Measurements from ENCODE around the gene ASS1. TPM values are rescaled to one million over a fixed set of nuclear protein-coding genes. Genes with fewer than 3 reads are reported as not detected.
A peak's percentile ranks its signal among the peaks of the same experiment; 100 is the strongest.

The ASS1 gene
- polyA plus RNA-seq, 6 donors from 2014 or later: not detected

GRCh38 chr9:130446101-130446861 lies 1.5 kb downstream of the ASS1 start:
- Mint-ChIP-seq H3K27me3 (peaks cover 27 to 60% (median 51%) of the 10 kb centered on the region in 3 donors), H3K27ac (no peak overlapping the region), H3K4me1 (peaks cover 0 to 2% (median 0%) of the 10 kb centered on the region in 3 donors), H3K36me3 (peaks cover 0 to 10% of the 10 kb centered on the region in 2 donors), H3K4me3 (peak overlapping the region; percentile 64 to 84 (median 75)), H3K9me3 (peaks cover 5 to 11% (median 9%) of the 10 kb centered on the region in 7 donors)
- DNase-seq (no peak), ATAC-seq (ENCODE audit: low read depth in 2 of 2) (no peak)

GRCh38 chr9:130447193-130447816 lies 2.5 kb downstream of the ASS1 start:
- DNase-seq: no peak
- Mint-ChIP-seq H3K36me3 (peaks cover 0 to 2% of the 10 kb centered on the region in 2 donors), H3K9me3 (peaks cover 0 to 2% (median under 1%) of the 10 kb centered on the region in 7 donors), H3K27me3 (peaks cover 22 to 56% (median 46%) of the 10 kb centered on the region in 3 donors), H3K27ac (no peak overlapping the region), H3K4me3 (peak overlapping the region in 1 of 8 donors; percentile 30), H3K4me1 (peaks cover 0 to 2% (median 0%) of the 10 kb centered on the region in 3 donors)
- ATAC-seq (ENCODE audit: low read depth in 2 of 2): no peak

DNA sequence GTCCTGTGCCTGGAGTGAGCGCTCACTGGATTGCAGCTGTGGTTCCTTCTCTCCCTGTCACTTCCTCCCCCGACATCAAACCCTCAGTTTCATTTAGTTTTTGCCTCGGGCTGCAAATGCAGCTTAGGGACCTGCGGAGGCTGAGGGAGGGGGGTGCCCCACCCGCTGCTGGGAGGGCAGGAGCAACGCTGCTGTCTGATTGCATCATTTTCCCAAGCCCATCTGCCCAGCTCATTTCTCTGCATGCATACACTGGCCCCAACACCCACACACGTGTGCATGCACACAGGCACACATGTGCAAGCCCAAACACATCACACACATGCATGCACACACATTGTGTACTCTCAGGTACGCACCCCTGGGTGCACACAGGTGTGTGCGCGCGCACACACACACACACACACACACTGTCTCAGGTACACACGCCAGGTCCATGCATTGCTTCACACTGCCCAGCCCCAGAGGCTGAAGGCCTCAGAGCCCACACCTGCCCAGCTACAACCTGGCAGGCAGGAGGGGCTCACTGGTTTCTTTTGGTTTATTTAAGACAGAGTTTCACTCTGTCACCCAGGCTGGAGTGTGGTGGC lies 3.4 kb downstream of the ASS1 start:
- H3K36me3 Mint-ChIP-seq: no peaks in the 10 kb centered on the region
- DNase-seq (no peak), ATAC-seq (ENCODE audit: low read depth in 2 of 2) (no peak)
- no peak overlapping the region for H3K4me3 Mint-ChIP-seq
- no peaks in the 10 kb centered on the region for H3K9me3 Mint-ChIP-seq
- H3K27ac Mint-ChIP-seq: no peak overlapping the region
- H3K4me1 Mint-ChIP-seq: peaks cover 0 to 2% (median 0%) of the 10 kb centered on the region in 3 donors
- H3K27me3 Mint-ChIP-seq: peaks cover 27 to 63% (median 49%) of the 10 kb centered on the region in 3 donors

- Mint-ChIP-seq H3K4me1 (peaks cover 0 to 2% (median 0%) of the 10 kb centered on the region in 3 donors), H3K36me3 (no peaks in the 10 kb centered on the region), H3K9me3 (no peaks in the 10 kb centered on the region), H3K27ac (peak overlapping the region in 1 of 6 donors; percentile 51), H3K27me3 (peaks cover 21 to 59% (median 46%) of the 10 kb centered on the region in 3 donors), H3K4me3 (no peak overlapping the region)
- DNase-seq (no peak), ATAC-seq (ENCODE audit: low read depth in 2 of 2) (no peak)
Measured at GRCh38 chr9:130448771-130449603, 4.2 kb downstream of the ASS1 start.

DNA sequence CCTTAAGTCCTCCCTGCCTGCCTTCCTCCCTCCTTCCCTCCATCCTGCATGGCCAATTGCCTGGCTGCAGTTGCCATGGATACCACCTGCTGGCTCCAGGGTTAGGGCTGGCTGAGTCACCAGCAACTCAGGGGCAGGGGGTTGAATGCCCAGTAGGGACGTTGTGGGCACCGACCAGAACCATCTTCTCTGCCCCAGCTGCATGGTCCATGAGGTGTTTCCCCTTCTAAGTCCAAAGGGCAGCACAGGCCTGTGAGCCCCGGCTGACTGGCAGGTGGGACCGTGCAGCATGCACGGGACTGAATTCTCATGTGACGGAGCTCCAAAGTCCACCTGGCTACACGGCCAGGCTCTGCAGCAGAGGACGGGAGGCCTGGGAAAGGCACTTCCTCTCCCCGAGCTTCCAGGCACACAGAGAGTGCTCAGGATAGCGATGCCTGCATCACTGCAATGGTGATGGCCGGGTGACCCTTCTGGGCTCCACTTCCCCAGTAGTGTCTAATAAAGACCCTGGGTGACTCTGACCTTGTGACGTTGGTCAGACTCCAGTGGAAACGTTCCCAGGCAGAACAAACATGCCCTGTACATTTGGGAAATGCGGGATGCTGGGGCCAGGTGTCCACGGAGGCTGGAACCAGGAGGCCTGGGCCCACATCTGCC lies 5.7 kb downstream of the ASS1 start:
- no peak overlapping the region for H3K27ac Mint-ChIP-seq
- DNase-seq (no peak), ATAC-seq (ENCODE audit: low read depth in 2 of 2) (no peak)
- peaks cover 21 to 58% (median 46%) of the 10 kb centered on the region in 3 donors for H3K27me3 Mint-ChIP-seq
- H3K9me3 Mint-ChIP-seq: no peaks in the 10 kb centered on the region
- peaks cover 0 to 2% (median 0%) of the 10 kb centered on the region in 3 donors for H3K4me1 Mint-ChIP-seq
- H3K36me3 Mint-ChIP-seq: no peaks in the 10 kb centered on the region
- no peak overlapping the region for H3K4me3 Mint-ChIP-seq

- H3K4me1 Mint-ChIP-seq: peaks cover 0 to under 1% (median 0%) of the 10 kb centered on the region in 3 donors
- H3K4me3 Mint-ChIP-seq: no peak overlapping the region
- H3K9me3 Mint-ChIP-seq: no peaks in the 10 kb centered on the region
- H3K27ac Mint-ChIP-seq: no peak overlapping the region
- peaks cover 17 to 54% (median 40%) of the 10 kb centered on the region in 3 donors for H3K27me3 Mint-ChIP-seq
- ATAC-seq (ENCODE audit: low read depth in 2 of 2): no peak
- no peaks in the 10 kb centered on the region for H3K36me3 Mint-ChIP-seq
- no peak for DNase-seq
Measured at GRCh38 chr9:130451004-130451390, 6.2 kb downstream of the ASS1 start.

- peaks cover 13 to 47% (median 34%) of the 10 kb centered on the region in 3 donors for H3K27me3 Mint-ChIP-seq
Measured at GRCh38 chr9:130451509-130452388, 7.0 kb downstream of the ASS1 start.

DNA sequence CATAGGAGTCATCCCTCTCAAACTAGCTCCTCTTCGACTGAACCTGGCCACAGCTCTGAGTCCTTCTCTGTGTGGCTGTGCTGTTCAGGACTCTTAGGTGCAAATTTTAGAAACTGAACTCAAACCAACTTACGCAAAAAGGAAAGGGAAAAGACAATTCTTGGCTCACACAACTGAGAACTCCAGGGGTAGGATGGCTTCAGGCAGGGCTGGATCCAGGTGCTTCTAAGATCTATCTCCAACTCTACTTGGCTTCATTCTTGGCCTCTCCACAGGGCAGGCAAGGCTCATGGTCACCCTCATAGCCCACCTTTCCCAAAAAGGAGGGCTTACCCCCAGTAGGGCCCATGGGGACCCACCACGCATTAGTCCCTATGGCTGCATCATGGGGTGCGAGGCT lies 8.1 kb downstream of the ASS1 start:
- peaks cover 8 to 41% (median 23%) of the 10 kb centered on the region in 3 donors for H3K27me3 Mint-ChIP-seq
- ATAC-seq (ENCODE audit: low read depth in 2 of 2): no peak
- no peak overlapping the region for H3K4me3 Mint-ChIP-seq
- no peaks in the 10 kb centered on the region for H3K36me3 Mint-ChIP-seq
- H3K27ac Mint-ChIP-seq: peak overlapping the region in 1 of 6 donors; percentile 65
- DNase-seq: no peak
- no peaks in the 10 kb centered on the region for H3K4me1 Mint-ChIP-seq
- H3K9me3 Mint-ChIP-seq: no peaks in the 10 kb centered on the region

More at GRCh38 chr9:130451509-130452388, 7.0 kb downstream of the ASS1 start:
- Mint-ChIP-seq H3K4me3 (peak overlapping the region in 1 of 8 donors; percentile 47), H3K36me3 (no peaks in the 10 kb centered on the region), H3K9me3 (no peaks in the 10 kb centered on the region), H3K27ac (peak overlapping the region in 1 of 6 donors; percentile 87), H3K4me1 (no peaks in the 10 kb centered on the region)
- DNase-seq (no peak), ATAC-seq (ENCODE audit: low read depth in 2 of 2) (no peak)

GRCh38 chr9:130453487-130453886 lies 8.7 kb downstream of the ASS1 start:
- Mint-ChIP-seq H3K4me1 (no peaks in the 10 kb centered on the region), H3K9me3 (no peaks in the 10 kb centered on the region), H3K27ac (no peak overlapping the region), H3K4me3 (no peak overlapping the region), H3K27me3 (peaks cover 4 to 41% (median 17%) of the 10 kb centered on the region in 3 donors), H3K36me3 (no peaks in the 10 kb centered on the region)
- no peak for DNase-seq
- no peak for ATAC-seq (ENCODE audit: low read depth in 2 of 2)

DNA sequence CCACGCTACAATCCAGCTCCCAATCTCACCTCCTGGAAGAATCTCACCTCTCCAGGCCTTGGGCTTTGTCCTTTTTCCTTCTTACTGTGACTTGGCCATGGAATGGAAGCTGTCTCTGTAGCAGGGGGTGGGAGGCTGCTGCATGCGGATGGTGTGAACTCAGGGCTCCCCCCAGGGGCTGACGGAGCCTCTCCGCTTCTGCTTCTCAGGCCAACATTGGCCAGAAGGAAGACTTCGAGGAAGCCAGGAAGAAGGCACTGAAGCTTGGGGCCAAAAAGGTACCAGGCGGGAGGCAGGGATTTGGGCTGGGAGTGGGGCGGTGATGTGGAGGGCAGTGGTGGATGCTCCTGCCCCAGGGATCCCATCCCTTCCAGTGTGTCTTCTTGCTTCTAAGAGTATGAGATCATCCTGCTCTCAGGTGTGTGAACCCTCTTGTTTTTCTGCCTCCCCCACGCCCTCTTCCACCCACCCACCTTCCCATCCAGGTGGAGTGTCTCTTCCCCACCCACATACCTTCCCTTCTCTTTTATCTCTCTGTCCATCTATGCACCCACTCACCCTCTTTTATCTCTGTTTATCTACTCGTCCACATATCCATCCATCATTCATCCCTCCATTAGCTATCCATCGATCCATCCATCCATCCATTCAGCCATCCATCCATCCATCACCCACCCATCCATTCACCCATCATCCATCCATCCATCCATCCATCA lies 9.5 kb downstream of the ASS1 start:
- Mint-ChIP-seq H3K27ac (no peak overlapping the region), H3K27me3 (peaks cover 4 to 42% (median 23%) of the 10 kb centered on the region in 3 donors), H3K4me3 (no peak overlapping the region), H3K4me1 (no peaks in the 10 kb centered on the region), H3K9me3 (no peaks in the 10 kb centered on the region), H3K36me3 (no peaks in the 10 kb centered on the region)
- ATAC-seq (ENCODE audit: low read depth in 2 of 2) (no peak), DNase-seq (no peak)

DNA sequence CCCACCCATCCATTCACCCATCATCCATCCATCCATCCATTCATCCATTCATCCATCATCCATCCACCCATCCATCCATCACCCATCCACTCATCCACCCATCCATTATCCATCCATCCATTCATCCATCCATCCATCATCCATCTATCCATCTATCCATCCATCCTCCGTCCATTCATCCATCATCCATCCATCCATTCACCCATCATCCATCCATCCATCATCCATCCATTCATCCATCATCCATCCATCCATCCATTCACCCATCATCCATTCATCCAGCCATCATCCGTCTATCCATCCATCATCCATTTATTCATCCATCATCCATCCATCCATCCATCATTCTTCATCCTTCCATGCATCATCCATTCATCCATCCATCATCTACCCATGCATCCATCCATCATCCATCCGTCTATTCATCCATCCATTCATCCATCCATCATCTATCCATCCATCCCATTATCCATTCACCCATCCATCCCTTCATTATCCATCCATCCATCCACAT lies 10.1 kb downstream of the ASS1 start:
- Mint-ChIP-seq H3K4me1 (no peaks in the 10 kb centered on the region), H3K9me3 (no peaks in the 10 kb centered on the region), H3K27me3 (peaks cover 4 to 48% (median 27%) of the 10 kb centered on the region in 3 donors), H3K4me3 (no peak overlapping the region), H3K27ac (no peak overlapping the region), H3K36me3 (no peaks in the 10 kb centered on the region)
- DNase-seq: no peak
- no peak for ATAC-seq (ENCODE audit: low read depth in 2 of 2)

Measured in naive B cell (primary cell).